Right cardiac atrium (tissue), 5 donors: ENCODE data around the gene UBE2O. TPM values are rescaled to one million over a fixed set of nuclear protein-coding genes. Genes with fewer than 3 reads are reported as not detected.

Experiments
- ATAC-seq, 2 donors: fragments of 200-7000 bp; cut with Tn5 transposase; one replicate each; pipeline versions ENCODE4 v1.8.0 to v1.9.1; 2020; ENCODE audit warnings: moderate library complexity in 2 of 2, mild to moderate bottlenecking in 1 of 2
- DNase-seq, 3 donors: peaks; one replicate each; pipeline ENCODE4 v3.0.0-alpha.2; 2020
- H3K27ac ChIP-seq: one replicate; pipeline ENCODE4 v1.5.1; 2013; ENCODE audit warnings: mild to moderate bottlenecking, low read length, control low read depth, moderate library complexity
- H3K27me3 ChIP-seq: one replicate; pipeline ENCODE4 v1.6.1; 2013; ENCODE audit not compliant: control insufficient read depth, insufficient read depth
- H3K4me1 ChIP-seq: one replicate; pipeline ENCODE4 v1.6.1; 2013; ENCODE audit warnings: low read length; ENCODE audit not compliant: control insufficient read depth, insufficient read depth
- H3K4me3 ChIP-seq: one replicate; pipeline ENCODE4 v1.5.1; 2013; ENCODE audit warnings: low read length, control low read depth
- H3K9me3 ChIP-seq: one replicate; pipeline ENCODE4 v1.6.1; 2013; ENCODE audit warnings: low read length; ENCODE audit not compliant: control insufficient read depth
- WGBS: extraction: QIAGEN DNeasy Blood & Tissue Kit; methylation state at CpG from one replicate; pipeline ENCODE4 v1.1.7; 2013; 5-methylcytosine and 5-hydroxymethylcytosine counted together
- intact Hi-C, 4 donors: fragments of 100-400 bp; cut with DNase I; formaldehyde crosslinking; loops; one replicate each; pipeline versions ENCODE4 v1.11.0 to v1.14.0; 2022 to 2023
- polyA plus RNA-seq: library from polyadenylated mRNA; stranded (reverse); fragments of 200-250 nt; gene quantifications from one replicate; pipeline ENCODE4 v1.2.3, GENCODE V29; 2013
- total RNA-seq, 4 donors: library from RNA; stranded (reverse); fragmentation: NEBNext Ultra II Directional; extraction: Animal tissue kit (Norgen Biotek cat#: 25700); gene quantifications; one replicate each; pipeline ENCODE4 v1.2.1, GENCODE V29; 2021
- donor health status: healthy with polysubstance abuse.
- donor health status: DM: no; HTN: yes; CAD: no.
- donor health status: DM: no; HTN: no; CAD: no.
- donor health status: DM: no; HTN: yes; CAD: no; lungs with severe emphysema.
- donor health status: DM: yes; HTN: yes; CAD: no.

UBE2O gene
- total and polyA plus RNA-seq, 5 donors: 23.0 to 37.3 (median 33.9) TPM

GRCh38 chr17:76379646-76380376, 73.1 kb downstream of the UBE2O start:
- WGBS: 90% methylated on average over 21 of the region's 21 CpGs

GRCh38 chr17:76379275-76379641, 73.7 kb downstream of the UBE2O start:
- intact Hi-C loops: no loop called here
- Histone ChIP-seq H3K9me3 (no peaks in the 10 kb centered on the region), H3K27me3 (no peaks in the 10 kb centered on the region), H3K4me3 (no peak overlapping the region), H3K4me1 (peaks cover 6% of the 10 kb centered on the region), H3K27ac (no peak overlapping the region)
- WGBS: 94% methylated on average over 11 of the region's 11 CpGs
- DNase-seq (peak in 1 of 3 donors; percentile 16), ATAC-seq (no peak)

More at GRCh38 chr17:76379646-76380376, 73.1 kb downstream of the UBE2O start:
- H3K27ac ChIP-seq: no peak overlapping the region
- no peak for ATAC-seq
- peaks cover 6% of the 10 kb centered on the region for H3K4me1 ChIP-seq
- DNase-seq: peak in 1 of 3 donors; percentile 10
- no peaks in the 10 kb centered on the region for H3K27me3 ChIP-seq
- intact Hi-C loops: no loop called here
- H3K4me3 ChIP-seq: no peak overlapping the region
- H3K9me3 ChIP-seq: no peaks in the 10 kb centered on the region

GRCh38 chr17:76378548-76379274, 74.2 kb downstream of the UBE2O start:
- no peaks in the 10 kb centered on the region for H3K27me3 ChIP-seq
- no peaks in the 10 kb centered on the region for H3K9me3 ChIP-seq
- peaks cover 6% of the 10 kb centered on the region for H3K4me1 ChIP-seq
- H3K4me3 ChIP-seq: no peak overlapping the region
- H3K27ac ChIP-seq: no peak overlapping the region
- ATAC-seq: no peak
- intact Hi-C loops: no loop called here
- peak in 2 of 3 donors; percentile 2 to 15 for DNase-seq
- 88% methylated on average over 5 of the region's 5 CpGs for WGBS

- intact Hi-C loops: no loop called here
- no peak overlapping the region for H3K27ac ChIP-seq
- ATAC-seq (peak; percentile 34 to 84), DNase-seq (peak; percentile 42 to 59 (median 58))
- H3K9me3 ChIP-seq: no peaks in the 10 kb centered on the region
- peaks cover 6% of the 10 kb centered on the region for H3K4me1 ChIP-seq
- H3K4me3 ChIP-seq: no peak overlapping the region
- 67% methylated on average over 8 of the region's 8 CpGs for WGBS
- H3K27me3 ChIP-seq: no peaks in the 10 kb centered on the region
These were observed 76.4 kb downstream of the UBE2O start for GRCh38 chr17:76376318-76377133.

GRCh38 chr17:76371656-76372628, 81.0 kb downstream of the UBE2O start:
- 92% methylated on average over 16 of the region's 16 CpGs for WGBS

GRCh38 chr17:76370261-76370993, 82.5 kb downstream of the UBE2O start:
- intact Hi-C loops: no loop called here
- ATAC-seq (peak; percentile 93 to 95), DNase-seq (peak; percentile 90 to 93 (median 92))
- H3K4me1 ChIP-seq: peaks cover 5% of the 10 kb centered on the region
- H3K27me3 ChIP-seq: no peaks in the 10 kb centered on the region
- peak overlapping the region; percentile 61 for H3K27ac ChIP-seq
- no peaks in the 10 kb centered on the region for H3K9me3 ChIP-seq
- 21% methylated on average over 11 of the region's 11 CpGs for WGBS
- H3K4me3 ChIP-seq: no peak overlapping the region

More at GRCh38 chr17:76371656-76372628, 81.0 kb downstream of the UBE2O start:
- intact Hi-C loops: no loop called here
- H3K27me3 ChIP-seq: no peaks in the 10 kb centered on the region
- H3K9me3 ChIP-seq: no peaks in the 10 kb centered on the region
- H3K27ac ChIP-seq: no peak overlapping the region
- peak in 1 of 3 donors; percentile 30 for DNase-seq
- ATAC-seq: no peak
- no peak overlapping the region for H3K4me3 ChIP-seq
- peaks cover 11% of the 10 kb centered on the region for H3K4me1 ChIP-seq

GRCh38 chr17:76369804-76370203, 83.1 kb downstream of the UBE2O start:
- intact Hi-C loops: no loop called here
- Histone ChIP-seq H3K4me3 (no peak overlapping the region), H3K27ac (peak overlapping the region; percentile 61), H3K27me3 (no peaks in the 10 kb centered on the region), H3K9me3 (no peaks in the 10 kb centered on the region), H3K4me1 (peaks cover 5% of the 10 kb centered on the region)
- DNase-seq (peak; percentile 42 to 76 (median 75)), ATAC-seq (peak; percentile 44 to 62)
- WGBS: 36% methylated on average over 7 of the region's 7 CpGs

- no peak for ATAC-seq
- peak overlapping the region; percentile 37 for H3K27ac ChIP-seq
- 67% methylated on average over 10 of the region's 10 CpGs for WGBS
These were observed 83.6 kb downstream of the UBE2O start for GRCh38 chr17:76369379-76369778.

GRCh38 chr17:76368545-76368944, 84.4 kb downstream of the UBE2O start:
- 74% methylated on average over 11 of the region's 11 CpGs for WGBS
- DNase-seq (peak in 2 of 3 donors; percentile 25 to 30), ATAC-seq (no peak)
- Histone ChIP-seq H3K27ac (no peak overlapping the region), H3K4me1 (peaks cover 5% of the 10 kb centered on the region), H3K4me3 (no peak overlapping the region), H3K9me3 (no peaks in the 10 kb centered on the region), H3K27me3 (no peaks in the 10 kb centered on the region)
- intact Hi-C loops: no loop called here

More at GRCh38 chr17:76369379-76369778, 83.6 kb downstream of the UBE2O start:
- Histone ChIP-seq H3K4me1 (peaks cover 5% of the 10 kb centered on the region), H3K9me3 (no peaks in the 10 kb centered on the region), H3K27me3 (no peaks in the 10 kb centered on the region), H3K4me3 (no peak overlapping the region)
- peak in 2 of 3 donors; percentile 8 to 9 for DNase-seq
- intact Hi-C loops: no loop called here
